PC-3 (cell line): Measurements from ENCODE around the gene RHOT2.

ENCODE experiments used
- CTCF ChIP-seq: fragments of 300-600 bp; sonication (generic); conservative IDR thresholded peaks from 2 replicates; pipeline ENCODE4 v1.5.1; 2017; ENCODE audit warnings: antibody characterized with exemption, low read depth, mild to moderate bottlenecking, low read length
- EZH2phosphoT487 ChIP-seq: fragments of 300-600 bp; sonication (generic); IDR thresholded peaks from 2 replicates; pipeline ENCODE4 v1.6.1; 2018; ENCODE audit warnings: mild to moderate bottlenecking, antibody characterized with exemption, low read length, borderline replicate concordance

DNA sequence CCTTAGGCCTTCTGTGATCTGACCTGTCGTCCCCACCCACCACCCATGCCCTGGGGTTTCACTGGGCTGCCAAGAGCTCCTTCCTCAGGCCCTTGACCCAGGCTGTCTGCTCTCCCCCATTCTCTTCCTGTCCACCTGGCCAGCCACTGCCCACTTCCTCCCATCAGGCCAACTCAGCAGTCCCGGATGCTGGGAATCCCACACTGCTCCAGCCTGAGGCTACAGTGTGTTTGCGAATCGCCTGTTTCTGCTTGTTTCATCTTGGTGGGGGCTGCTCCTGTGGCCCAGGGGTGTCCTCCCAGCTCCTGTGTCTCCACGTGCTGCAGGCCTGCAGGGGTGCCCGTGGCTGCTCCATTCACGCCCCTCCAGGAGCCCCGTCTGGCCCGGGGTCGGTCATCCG lies 46.1 kb downstream of the RHOT2 start:
- TF ChIP-seq CTCF: no peak
- TF ChIP-seq EZH2phosphoT487: no peak
